KMS-11 (cell line): ENCODE results near the gene ANKRD40.

Experiments
- H2AFZ ChIP-seq: fragments of 200-600 bp; sonication (generic); 2 replicates; pipeline ENCODE4 v1.6.1; 2016; ENCODE audit warnings: antibody characterized with exemption, mixed run types, low read depth
- H3K27ac ChIP-seq: fragments of 200-600 bp; sonication (generic); 2 replicates; pipeline ENCODE4 v1.6.1; 2016; ENCODE audit warnings: mild to moderate bottlenecking, mixed run types
- H3K27me3 ChIP-seq: fragments of 200-600 bp; sonication (generic); 2 replicates; pipeline ENCODE4 v1.6.1; 2017; ENCODE audit warnings: mild to moderate bottlenecking, low read depth, mixed run types, moderate library complexity; ENCODE audit not compliant: insufficient read depth
- H3K36me3 ChIP-seq: fragments of 200-600 bp; sonication (generic); 2 replicates; pipeline ENCODE4 v1.6.1; 2017; ENCODE audit warnings: mild to moderate bottlenecking, mixed run types; ENCODE audit not compliant: insufficient read depth
- H3K4me1 ChIP-seq: fragments of 200-600 bp; sonication (generic); 2 replicates; pipeline ENCODE4 v1.6.1; 2016; ENCODE audit warnings: mild to moderate bottlenecking, low read depth, mixed run types; ENCODE audit not compliant: poor library complexity, severe bottlenecking
- H3K4me2 ChIP-seq: fragments of 200-600 bp; sonication (generic); 2 replicates; pipeline ENCODE4 v1.7.0; 2016; ENCODE audit warnings: mild to moderate bottlenecking, mixed run types
- H3K4me3 ChIP-seq: fragments of 200-600 bp; sonication (generic); IDR thresholded peaks from 2 replicates; pipeline ENCODE4 v1.6.1; 2017; ENCODE audit warnings: low read depth, low read length, mixed read lengths; ENCODE audit not compliant: insufficient read depth
- H3K79me2 ChIP-seq: fragments of 200-600 bp; sonication (generic); 2 replicates; pipeline ENCODE4 v1.6.1; 2016; ENCODE audit warnings: low read depth, mixed run types; ENCODE audit not compliant: insufficient read depth
- H3K9ac ChIP-seq: fragments of 200-600 bp; sonication (generic); 2 replicates; pipeline ENCODE4 v1.6.1; 2016; ENCODE audit warnings: mild to moderate bottlenecking, mixed run types
- H4K20me1 ChIP-seq: fragments of 200-600 bp; sonication (generic); 2 replicates; pipeline ENCODE4 v1.6.1; 2016; ENCODE audit warnings: mild to moderate bottlenecking, mixed run types; ENCODE audit not compliant: insufficient read depth
- TF ChIP-seq, protein P1 (sequence below): fragments of 200-600 bp; sonication (generic); conservative IDR thresholded peaks from 2 replicates; pipeline ENCODE4 v1.6.1; 2017; ENCODE audit warnings: low read depth, mild to moderate bottlenecking, antibody characterized with exemption, low read length, moderate library complexity, mixed read lengths

Gene ANKRD40

DNA sequence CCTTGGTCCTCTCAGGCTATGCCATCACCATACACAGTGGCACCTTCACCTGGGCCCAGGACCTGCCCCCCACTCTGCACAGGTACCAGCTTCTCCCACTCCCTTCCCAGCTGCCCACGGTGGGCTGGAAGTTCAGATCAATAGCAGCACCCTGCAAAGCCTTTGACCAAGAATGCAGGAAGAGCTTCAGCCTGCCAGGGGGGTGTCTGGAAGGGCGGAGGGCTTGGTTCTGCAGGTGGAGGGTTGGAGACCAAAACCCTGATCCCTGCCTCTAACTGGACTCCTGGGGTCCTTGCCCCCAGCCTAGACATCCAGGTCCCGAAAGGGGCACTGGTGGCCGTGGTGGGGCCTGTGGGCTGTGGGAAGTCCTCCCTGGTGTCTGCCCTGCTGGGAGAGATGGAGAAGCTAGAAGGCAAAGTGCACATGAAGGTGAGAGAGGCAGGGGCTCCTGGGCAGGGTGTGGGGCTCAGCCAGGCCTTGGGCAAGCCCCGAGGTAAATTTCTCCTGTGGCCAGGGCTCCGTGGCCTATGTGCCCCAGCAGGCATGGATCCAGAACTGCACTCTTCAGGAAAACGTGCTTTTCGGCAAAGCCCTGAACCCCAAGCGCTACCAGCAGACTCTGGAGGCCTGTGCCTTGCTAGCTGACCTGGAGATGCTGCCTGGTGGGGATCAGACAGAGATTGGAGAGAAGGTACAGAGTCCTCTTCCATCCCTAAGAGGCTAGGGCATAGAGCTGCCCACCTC is 38.7 kb downstream of the ANKRD40 start:
- no peaks in the 10 kb centered on the region for H3K4me1 ChIP-seq
- TF ChIP-seq, protein P1, sequence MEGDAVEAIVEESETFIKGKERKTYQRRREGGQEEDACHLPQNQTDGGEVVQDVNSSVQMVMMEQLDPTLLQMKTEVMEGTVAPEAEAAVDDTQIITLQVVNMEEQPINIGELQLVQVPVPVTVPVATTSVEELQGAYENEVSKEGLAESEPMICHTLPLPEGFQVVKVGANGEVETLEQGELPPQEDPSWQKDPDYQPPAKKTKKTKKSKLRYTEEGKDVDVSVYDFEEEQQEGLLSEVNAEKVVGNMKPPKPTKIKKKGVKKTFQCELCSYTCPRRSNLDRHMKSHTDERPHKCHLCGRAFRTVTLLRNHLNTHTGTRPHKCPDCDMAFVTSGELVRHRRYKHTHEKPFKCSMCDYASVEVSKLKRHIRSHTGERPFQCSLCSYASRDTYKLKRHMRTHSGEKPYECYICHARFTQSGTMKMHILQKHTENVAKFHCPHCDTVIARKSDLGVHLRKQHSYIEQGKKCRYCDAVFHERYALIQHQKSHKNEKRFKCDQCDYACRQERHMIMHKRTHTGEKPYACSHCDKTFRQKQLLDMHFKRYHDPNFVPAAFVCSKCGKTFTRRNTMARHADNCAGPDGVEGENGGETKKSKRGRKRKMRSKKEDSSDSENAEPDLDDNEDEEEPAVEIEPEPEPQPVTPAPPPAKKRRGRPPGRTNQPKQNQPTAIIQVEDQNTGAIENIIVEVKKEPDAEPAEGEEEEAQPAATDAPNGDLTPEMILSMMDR: no peak
- H3K36me3 ChIP-seq: no peaks in the 10 kb centered on the region
- H3K4me2 ChIP-seq: no peak overlapping the region
- no peak overlapping the region for H3K27ac ChIP-seq
- no peak overlapping the region for H2AFZ ChIP-seq
- H4K20me1 ChIP-seq: no peaks in the 10 kb centered on the region
- no peaks in the 10 kb centered on the region for H3K27me3 ChIP-seq
- H3K9ac ChIP-seq: no peak overlapping the region
- H3K79me2 ChIP-seq: no peaks in the 10 kb centered on the region
- no peak overlapping the region for H3K4me3 ChIP-seq

DNA sequence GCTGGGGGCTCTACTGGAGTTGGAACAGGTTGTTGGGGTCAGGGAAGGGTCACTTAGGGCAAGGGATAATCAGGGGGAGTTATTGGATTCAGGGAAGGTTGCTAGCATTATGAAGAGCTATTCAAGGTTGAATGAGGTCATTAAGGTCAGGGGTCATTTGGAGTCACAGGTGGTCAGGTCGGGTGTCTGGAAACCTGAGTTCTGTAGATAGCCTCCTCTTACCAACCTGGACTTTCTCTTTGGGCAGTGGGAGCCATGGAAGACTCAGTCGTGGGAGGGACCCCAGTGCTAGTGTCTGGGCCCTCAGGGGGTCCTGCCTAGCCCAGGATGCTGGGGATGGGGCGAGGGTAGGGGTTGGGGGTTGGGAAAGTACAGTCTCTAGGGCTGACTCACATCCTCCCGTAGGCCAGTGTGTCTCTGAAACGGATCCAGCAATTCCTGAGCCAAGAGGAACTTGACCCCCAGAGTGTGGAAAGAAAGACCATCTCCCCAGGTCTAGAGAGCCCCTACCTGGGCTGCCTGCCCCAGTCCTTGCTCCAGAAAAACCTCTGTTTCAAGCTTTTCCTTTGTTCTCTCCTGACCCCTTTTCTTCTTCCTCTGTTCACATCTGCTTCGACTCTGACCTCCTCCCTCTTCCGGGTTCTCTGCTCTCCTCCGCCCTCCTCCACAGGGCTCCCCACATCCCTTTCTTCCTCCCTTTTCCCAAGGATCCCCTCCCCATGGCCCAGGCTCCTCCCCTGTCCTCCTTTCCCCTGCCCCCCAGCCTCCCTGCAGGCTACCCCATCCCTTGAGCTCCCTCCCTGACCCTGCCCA is 39.5 kb downstream of the ANKRD40 start:
- no peak overlapping the region for H3K27ac ChIP-seq

DNA sequence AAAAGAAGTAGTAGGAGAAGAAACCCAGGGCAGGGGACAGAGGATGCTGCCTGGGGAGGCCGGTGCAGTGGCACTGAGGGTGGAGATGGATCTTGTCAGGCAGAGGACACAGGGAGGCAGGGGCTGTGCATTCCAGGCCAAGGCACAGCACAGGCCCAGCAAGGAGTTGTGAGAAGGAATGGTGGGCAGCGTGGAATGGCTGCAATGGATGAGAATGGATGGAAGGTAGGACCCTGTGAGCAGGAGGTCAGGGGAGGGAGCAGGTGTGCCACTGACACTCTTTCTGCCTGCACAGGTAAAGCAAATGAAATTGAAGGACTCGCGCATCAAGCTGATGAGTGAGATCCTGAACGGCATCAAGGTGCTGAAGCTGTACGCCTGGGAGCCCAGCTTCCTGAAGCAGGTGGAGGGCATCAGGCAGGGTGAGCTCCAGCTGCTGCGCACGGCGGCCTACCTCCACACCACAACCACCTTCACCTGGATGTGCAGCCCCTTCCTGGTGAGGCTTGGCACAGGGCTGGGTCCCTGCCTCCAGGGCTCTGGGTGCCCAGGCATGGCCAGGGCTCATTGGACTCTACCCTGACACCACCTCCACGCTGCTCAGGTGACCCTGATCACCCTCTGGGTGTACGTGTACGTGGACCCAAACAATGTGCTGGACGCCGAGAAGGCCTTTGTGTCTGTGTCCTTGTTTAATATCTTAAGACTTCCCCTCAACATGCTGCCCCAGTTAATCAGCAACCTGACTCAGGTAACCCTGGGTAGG is 40.3 kb downstream of the ANKRD40 start:
- Histone ChIP-seq H4K20me1 (no peaks in the 10 kb centered on the region), H2AFZ (no peak overlapping the region), H3K27ac (no peak overlapping the region), H3K4me1 (peaks cover 2% of the 10 kb centered on the region), H3K9ac (no peak overlapping the region), H3K36me3 (no peaks in the 10 kb centered on the region), H3K4me3 (no peak overlapping the region), H3K79me2 (no peaks in the 10 kb centered on the region), H3K27me3 (no peaks in the 10 kb centered on the region), H3K4me2 (no peak overlapping the region)
- TF ChIP-seq, protein P1: no peak

More for the DNA sequence above, 39.5 kb downstream of the ANKRD40 start:
- Histone ChIP-seq H3K9ac (no peak overlapping the region), H3K79me2 (no peaks in the 10 kb centered on the region), H2AFZ (no peak overlapping the region), H3K4me2 (no peak overlapping the region), H3K4me3 (no peak overlapping the region), H3K36me3 (no peaks in the 10 kb centered on the region), H3K4me1 (no peaks in the 10 kb centered on the region), H4K20me1 (no peaks in the 10 kb centered on the region), H3K27me3 (no peaks in the 10 kb centered on the region)
- TF ChIP-seq, protein P1: no peak

DNA sequence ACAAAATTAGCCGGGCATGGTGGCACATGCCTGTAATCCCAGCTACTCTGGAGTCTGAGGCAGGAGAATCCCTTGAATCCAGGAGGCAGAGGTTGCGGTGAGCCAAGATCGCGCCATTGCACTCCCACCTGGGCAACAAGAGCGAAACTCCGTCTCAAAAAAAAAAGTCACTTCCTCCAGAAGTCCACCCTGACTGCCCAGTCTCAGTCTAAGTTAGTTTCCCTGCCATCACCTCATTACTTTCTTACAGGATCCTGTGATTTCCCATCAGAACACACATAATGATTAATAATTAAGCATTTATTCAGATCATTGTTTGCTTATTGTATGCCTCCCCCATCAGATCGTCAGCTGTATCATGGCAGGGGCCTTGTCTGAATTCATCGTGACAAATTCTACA is 41.4 kb downstream of the ANKRD40 start:
- Histone ChIP-seq H3K27me3 (no peaks in the 10 kb centered on the region), H3K79me2 (no peaks in the 10 kb centered on the region), H2AFZ (no peak overlapping the region), H3K36me3 (no peaks in the 10 kb centered on the region), H3K9ac (no peak overlapping the region), H3K4me2 (no peak overlapping the region), H3K4me1 (peaks cover 14% of the 10 kb centered on the region), H3K27ac (no peak overlapping the region), H3K4me3 (no peak overlapping the region), H4K20me1 (no peaks in the 10 kb centered on the region)
- TF ChIP-seq, protein P1: no peak
